DMS 273 treated with DMSO at 0.1 percent for 48 hours (cell line): Measurements from ENCODE around the gene ZNF48.

Source experiments
- DNase-seq: peaks from one replicate; lab custom pipeline; 2025; lab: John Stamatoyannopoulos, UW

Gene ZNF48

GRCh38 chr16:30395155-30395991, at the start of gene ZNF48:
ZNF48 (plus strand) TSS chr16:30395420; CDS start chr16:30395795, 375 bp downstream.
- peak; percentile 55 for DNase-seq

GRCh38 chr16:30346286-30346685, 48.9 kb upstream of the ZNF48 start:
- no peak for DNase-seq

GRCh38 chr16:30348113-30348512, 47.1 kb upstream of the ZNF48 start:
- no peak for DNase-seq

- no peak for DNase-seq
Observed at GRCh38 chr16:30348929-30349328, 46.3 kb upstream of the ZNF48 start.

GRCh38 chr16:30349675-30350074, 45.5 kb upstream of the ZNF48 start:
- DNase-seq: no peak

GRCh38 chr16:30350134-30350871, 44.9 kb upstream of the ZNF48 start:
- no peak for DNase-seq

- no peak for DNase-seq
Observed at GRCh38 chr16:30351001-30351441, 44.2 kb upstream of the ZNF48 start.

- DNase-seq: no peak
Observed at GRCh38 chr16:30351586-30352419, 43.4 kb upstream of the ZNF48 start.

GRCh38 chr16:30352488-30353401, 42.5 kb upstream of the ZNF48 start:
- DNase-seq: no peak

GRCh38 chr16:30353438-30354129, 41.6 kb upstream of the ZNF48 start:
- DNase-seq: no peak

- DNase-seq: no peak
Observed at GRCh38 chr16:30354423-30355143, 40.6 kb upstream of the ZNF48 start.

GRCh38 chr16:30355144-30355953, 39.9 kb upstream of the ZNF48 start, which contains the start of gene CD2BP2:
CD2BP2 (minus strand) TSS chr16:30355308; CDS start chr16:30354681, 627 bp downstream.
- DNase-seq: peak; percentile 95

- DNase-seq: no peak
Observed at GRCh38 chr16:30355954-30356308, 39.3 kb upstream of the ZNF48 start.

GRCh38 chr16:30356401-30357084, 38.7 kb upstream of the ZNF48 start:
- DNase-seq: no peak

- DNase-seq: no peak
Observed at GRCh38 chr16:30357085-30357714, 38.0 kb upstream of the ZNF48 start.

GRCh38 chr16:30357715-30358576, 37.3 kb upstream of the ZNF48 start:
- DNase-seq: no peak

- no peak for DNase-seq
Observed at GRCh38 chr16:30358577-30358936, 36.7 kb upstream of the ZNF48 start.
